Activated CD4-positive, alpha-beta memory T cell treated with anti-CD3 and anti-CD28 coated beads for 36 hours (primary cell): ENCODE results near the gene ABL2. TPM values are rescaled to one million over a fixed set of nuclear protein-coding genes. Genes with fewer than 3 reads are reported as not detected.
"Not testable (repeated sequence)": the region's sequence is repeated elsewhere in the genome, so short reads cannot be mapped to it uniquely, and the experiment has no call there.

Experiments used
- CTCF ChIA-PET: fragments of 350-600 bp; sonication (Branson Sonifier 250); formaldehyde crosslinking; loops from one replicate; lab custom pipeline; 2021; ENCODE audit warnings: antibody characterized with exemption, inconsistent platforms; lab: Charles Lee
- POLR2A ChIA-PET: fragments of 350-600 bp; sonication (Branson Sonifier 250); formaldehyde crosslinking; loops from one replicate; lab custom pipeline; 2021; ENCODE audit warnings: antibody characterized with exemption; lab: Charles Lee
- DNase-seq: peaks from one replicate; pipeline ENCODE4 v3.0.0-alpha.2; 2020
- H3K27ac Mint-ChIP-seq: one replicate; pipeline ENCODE4 v1.8.0; 2021; ENCODE audit warnings: mixed read lengths
- H3K27me3 Mint-ChIP-seq: one replicate; pipeline ENCODE4 v1.8.0; 2021; ENCODE audit warnings: mixed read lengths
- H3K36me3 Mint-ChIP-seq: one replicate; pipeline ENCODE4 v1.8.0; 2021; ENCODE audit warnings: mixed read lengths
- H3K4me1 Mint-ChIP-seq: one replicate; pipeline ENCODE4 v1.8.0; 2021; ENCODE audit warnings: low read depth, mixed read lengths
- H3K4me3 Mint-ChIP-seq: one replicate; pipeline ENCODE4 v1.8.0; 2021; ENCODE audit warnings: mild to moderate bottlenecking, mixed read lengths
- H3K9me3 Mint-ChIP-seq: one replicate; pipeline ENCODE4 v1.8.0; 2021; ENCODE audit warnings: mixed read lengths
- intact Hi-C: fragments of 100-400 bp; cut with micrococcal nuclease; formaldehyde crosslinking; loops from one replicate; pipeline ENCODE4 v1.15.1; 2023
- total RNA-seq, 2 experiments: library from RNA; stranded (reverse); gene quantifications; one replicate each; pipeline ENCODE4 v1.2.3, GENCODE V29; 2021

Gene ABL2
- total RNA-seq = 1 to 10 TPM; 8.8 to 9.1 TPM

DNA sequence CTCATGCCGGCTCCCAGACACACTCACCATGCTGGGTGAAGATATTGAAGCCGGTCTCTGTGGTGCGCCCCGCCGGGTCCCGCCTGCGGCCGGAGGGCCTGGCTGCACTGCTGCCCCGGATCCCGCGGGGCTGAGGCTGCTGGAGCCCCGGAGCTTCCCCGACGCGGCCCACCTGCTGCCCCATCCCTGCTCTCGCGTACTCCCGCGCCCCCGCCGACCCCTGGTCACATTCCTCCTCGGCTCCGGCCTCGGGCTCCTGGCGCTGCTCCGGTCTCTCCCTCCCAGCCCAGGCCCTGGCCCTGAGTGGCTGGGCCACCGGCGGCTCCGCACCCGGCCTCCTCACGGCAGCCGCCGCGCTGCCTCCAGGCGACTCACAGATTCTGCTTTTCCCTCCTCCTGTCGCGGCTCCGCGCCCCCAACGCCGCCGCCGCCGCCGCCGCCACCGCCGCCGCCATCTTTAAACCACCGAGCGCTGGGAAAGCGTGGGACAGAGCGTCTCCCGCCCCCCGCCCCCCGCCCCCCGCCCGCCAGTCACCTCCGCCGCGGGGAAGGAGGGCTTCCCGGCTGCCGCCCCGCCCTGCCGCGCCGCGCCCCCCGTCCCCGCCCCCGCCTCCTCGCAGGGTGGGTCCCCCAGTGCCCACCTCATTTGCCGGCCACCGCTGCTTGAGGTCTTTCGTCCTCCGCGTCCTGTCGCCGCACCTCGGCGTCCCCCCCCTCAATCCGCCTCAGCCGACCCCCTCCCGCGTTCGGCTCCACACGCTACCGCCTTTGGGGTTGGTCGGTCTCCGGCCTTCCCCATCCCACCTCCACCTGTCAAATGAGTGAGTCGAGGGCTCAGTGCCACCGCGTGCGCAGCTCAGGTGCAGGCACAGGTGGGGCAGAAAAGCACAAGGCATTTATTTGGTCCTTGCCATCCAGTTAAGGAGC is at the start of gene ABL2:
TSS of gene ABL2 (minus strand) at position 464 of the 927 bp plus-strand sequence. CDS start at position 184, 280 bp downstream.
- ChIA-PET POLR2A (interaction anchor here (0.7 to 2.1 kb wide), 3 partner anchors 64 to 136 kb away, joined by 3 to 5 read pairs (median 4); partner anchors contain the start of genes AXDND1 and SOAT1), CTCF (interaction anchor here (1.4 kb wide), 1 partner anchor 109 kb away, joined by 4 read pairs; no protein-coding TSS in a partner anchor)
- no peaks in the 10 kb centered on the region for H3K9me3 Mint-ChIP-seq
- intact Hi-C loops = loop anchor here (2.0 kb wide), 2 partner anchors 15 to 195 kb away; no protein-coding TSS in a partner anchor
- no peaks in the 10 kb centered on the region for H3K36me3 Mint-ChIP-seq
- no peaks in the 10 kb centered on the region for H3K27me3 Mint-ChIP-seq
- DNase-seq = peak; percentile 60
- H3K4me3 Mint-ChIP-seq = peak within 1 kb of the TSS; percentile 90
- H3K4me1 Mint-ChIP-seq = peaks cover 34% of the 10 kb centered on the region
- peak within 1 kb of the TSS; percentile 80 for H3K27ac Mint-ChIP-seq

DNA sequence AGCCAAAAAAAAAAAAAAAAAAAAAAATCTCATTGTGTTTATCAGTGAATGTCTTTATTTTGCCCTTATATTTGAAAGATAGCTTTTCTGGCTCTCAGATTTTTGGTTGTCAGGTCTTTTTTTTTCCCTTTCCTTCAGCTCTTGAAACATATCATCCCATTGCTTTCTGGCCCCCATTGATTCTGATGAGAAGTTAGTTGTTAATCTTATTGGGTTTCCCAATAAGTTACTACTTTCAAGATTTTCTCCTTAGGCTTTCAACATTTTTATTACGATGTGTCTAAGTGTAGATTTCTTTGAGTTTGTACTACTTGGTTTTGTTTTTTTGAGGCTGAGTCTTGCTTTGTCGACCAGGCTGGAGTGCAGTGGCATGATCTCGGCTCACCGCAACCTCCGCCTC is 49.4 kb upstream of the ABL2 start:
- Mint-ChIP-seq H3K27ac (no peak overlapping the region), H3K4me1 (no peaks in the 10 kb centered on the region), H3K9me3 (peaks cover 11% of the 10 kb centered on the region), H3K4me3 (no peak overlapping the region), H3K36me3 (peaks cover 1% of the 10 kb centered on the region), H3K27me3 (no peaks in the 10 kb centered on the region)
- CTCF ChIA-PET = no interaction called here
- DNase-seq = no peak
- intact Hi-C loops = no loop called here
- POLR2A ChIA-PET = no interaction called here

DNA sequence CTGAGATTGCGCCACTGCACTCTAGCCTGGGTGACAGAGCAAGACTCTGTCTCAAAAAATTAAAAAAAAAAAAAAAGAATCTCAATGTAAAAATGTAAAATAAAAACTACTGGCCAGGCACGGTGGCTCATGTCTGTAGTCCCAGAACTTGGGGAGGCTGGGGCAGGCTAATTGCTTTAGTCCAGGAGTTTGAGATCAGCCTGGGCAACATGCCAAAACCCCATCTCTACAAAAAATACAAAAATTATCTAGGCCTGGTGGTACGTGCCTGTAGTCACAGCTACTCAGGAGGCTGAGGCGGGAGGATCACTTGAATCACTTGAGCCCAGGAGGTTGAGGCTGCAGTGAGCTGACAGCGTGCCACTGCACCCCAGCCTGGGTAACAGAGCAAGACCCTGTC is 44.9 kb upstream of the ABL2 start:
- not testable (repeated sequence) for H3K9me3 Mint-ChIP-seq

DNA sequence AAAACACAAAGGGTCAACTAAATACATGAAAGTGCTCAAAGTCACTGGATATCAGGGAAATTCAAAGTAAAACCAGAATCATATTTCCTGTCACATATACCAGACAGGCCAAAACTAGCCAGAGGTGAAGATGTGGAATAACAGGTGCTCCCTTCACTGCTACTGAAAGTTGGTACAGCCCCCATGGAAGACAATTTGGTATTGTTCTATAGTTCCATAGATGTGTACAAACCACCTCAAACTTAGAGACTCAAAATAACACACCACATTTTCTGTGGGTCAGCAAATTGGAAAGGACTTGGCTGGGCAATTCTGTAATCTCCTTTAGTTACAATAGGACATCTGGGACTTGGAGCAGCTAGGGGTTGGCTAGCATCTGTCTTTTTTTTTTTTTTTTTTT is 39.6 kb upstream of the ABL2 start:
- CTCF ChIA-PET = no interaction called here
- POLR2A ChIA-PET = no interaction called here
- Mint-ChIP-seq H3K4me3 (no peak overlapping the region), H3K4me1 (no peaks in the 10 kb centered on the region), H3K27me3 (no peaks in the 10 kb centered on the region), H3K36me3 (no peaks in the 10 kb centered on the region), H3K27ac (no peak overlapping the region), H3K9me3 (no peaks in the 10 kb centered on the region)
- intact Hi-C loops = no loop called here
- DNase-seq = no peak

More for the DNA sequence above, 44.9 kb upstream of the ABL2 start:
- intact Hi-C loops, DNase-seq, H3K36me3 Mint-ChIP-seq, H3K4me3 Mint-ChIP-seq, CTCF ChIA-PET, H3K27ac Mint-ChIP-seq, H3K27me3 Mint-ChIP-seq, H3K4me1 Mint-ChIP-seq, POLR2A ChIA-PET: not testable (repeated sequence)

DNA sequence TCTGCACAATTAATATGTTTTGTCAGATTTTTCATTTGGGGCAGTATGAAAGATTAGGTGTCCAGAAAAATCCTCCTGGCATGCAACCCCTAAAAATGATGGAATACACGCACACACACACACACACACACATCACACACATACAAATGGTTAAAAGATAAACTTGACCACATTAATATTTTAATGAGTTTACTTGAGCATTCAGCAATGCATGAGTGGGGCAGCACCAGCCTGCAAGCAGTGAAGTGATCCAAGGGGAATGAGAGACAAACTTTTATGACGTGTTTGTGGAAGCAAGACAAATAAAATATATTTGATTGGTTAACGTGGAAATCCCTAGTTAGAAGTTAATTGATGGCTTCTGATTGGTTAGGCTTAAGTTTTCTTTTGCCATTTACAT is 35.0 kb upstream of the ABL2 start:
- Mint-ChIP-seq H3K9me3 (no peaks in the 10 kb centered on the region), H3K27me3 (no peaks in the 10 kb centered on the region), H3K36me3 (no peaks in the 10 kb centered on the region), H3K27ac (no peak overlapping the region), H3K4me3 (no peak overlapping the region), H3K4me1 (no peaks in the 10 kb centered on the region)
- intact Hi-C loops = no loop called here
- ChIA-PET POLR2A (no interaction called here), CTCF (no interaction called here)
- no peak for DNase-seq

DNA sequence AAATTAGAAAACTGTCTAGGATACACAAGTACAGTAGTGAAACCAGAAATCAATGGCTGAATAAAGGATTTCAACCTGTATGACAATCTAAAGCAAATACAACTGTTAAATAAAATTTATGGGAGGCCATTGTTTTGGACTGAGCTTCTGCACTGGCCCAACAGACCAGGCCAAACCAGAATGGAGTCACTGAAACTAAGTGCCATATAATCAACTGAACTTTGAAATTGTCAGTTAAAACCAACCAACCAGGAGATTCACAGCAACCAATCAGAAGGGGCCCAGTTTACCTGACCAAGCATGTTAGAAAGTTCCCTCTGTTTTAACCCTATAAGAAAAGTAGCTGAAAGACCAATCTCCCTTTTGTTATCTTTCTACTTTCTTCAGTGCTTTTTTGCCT is 33.6 kb upstream of the ABL2 start:
- DNase-seq = no peak
- H3K27ac Mint-ChIP-seq = no peak overlapping the region
- no peaks in the 10 kb centered on the region for H3K9me3 Mint-ChIP-seq
- ChIA-PET CTCF (no interaction called here), POLR2A (no interaction called here)
- H3K27me3 Mint-ChIP-seq = no peaks in the 10 kb centered on the region
- no peaks in the 10 kb centered on the region for H3K36me3 Mint-ChIP-seq
- intact Hi-C loops = no loop called here
- H3K4me3 Mint-ChIP-seq = no peak overlapping the region
- no peaks in the 10 kb centered on the region for H3K4me1 Mint-ChIP-seq

DNA sequence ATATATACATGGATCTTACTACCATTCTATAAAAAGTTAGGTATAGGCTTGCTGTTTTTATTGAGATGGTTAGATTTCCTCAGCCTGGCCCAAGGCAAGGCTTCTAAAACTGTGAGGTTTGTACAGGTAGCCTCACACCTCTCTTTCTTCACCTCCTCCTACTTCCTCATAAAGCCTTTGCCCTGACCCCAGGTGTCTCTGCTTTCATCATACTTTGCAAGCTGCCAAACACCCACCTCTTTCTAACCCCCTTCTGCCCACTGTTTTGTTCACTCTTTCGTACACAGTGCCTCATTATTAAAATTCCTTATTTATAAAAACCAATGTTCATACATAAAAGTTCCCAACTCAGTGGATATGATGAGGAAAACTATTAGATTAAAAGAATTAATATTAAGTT is 32.7 kb upstream of the ABL2 start:
- CTCF ChIA-PET = no interaction called here
- no peaks in the 10 kb centered on the region for H3K36me3 Mint-ChIP-seq
- POLR2A ChIA-PET = no interaction called here

DNA sequence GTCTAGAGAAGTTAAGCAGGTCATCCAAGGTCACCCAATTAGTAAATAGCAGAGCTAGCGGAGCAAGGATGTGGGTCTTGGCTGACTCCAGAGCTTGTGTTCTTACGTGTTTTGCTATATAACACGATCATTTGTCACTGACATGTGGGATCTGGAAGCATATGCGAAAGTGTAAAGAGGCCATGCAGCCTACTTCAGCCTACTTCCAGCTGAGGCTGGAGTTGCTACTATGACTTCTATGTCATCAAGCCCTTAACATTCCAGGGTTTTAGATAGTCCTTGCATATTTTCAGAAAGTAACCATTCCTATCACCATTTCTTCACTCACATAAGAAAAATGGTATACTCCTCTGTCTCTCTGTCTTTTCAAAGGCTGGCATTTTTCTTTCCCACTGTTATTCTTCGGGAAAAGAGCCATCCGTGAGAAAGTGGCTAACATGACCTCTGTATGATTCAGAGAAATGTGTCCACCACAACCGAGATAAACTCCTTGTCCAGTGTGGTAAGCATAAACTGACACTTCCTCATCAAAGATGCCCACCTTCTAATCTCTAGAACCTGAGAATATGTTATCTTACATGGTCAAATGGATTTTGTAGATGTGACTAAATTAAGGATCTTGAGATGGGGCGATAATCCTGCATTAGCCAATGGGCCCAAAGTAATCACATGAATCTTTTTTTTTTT is 24.0 kb upstream of the ABL2 start:
- ChIA-PET POLR2A (no interaction called here), CTCF (interaction anchor here (1.3 to 2.4 kb wide), 2 partner anchors 104 to 115 kb away, joined by 3 to 19 read pairs; no protein-coding TSS in a partner anchor)
- Mint-ChIP-seq H3K27ac (no peak overlapping the region), H3K4me3 (no peak overlapping the region), H3K27me3 (no peaks in the 10 kb centered on the region), H3K36me3 (no peaks in the 10 kb centered on the region), H3K4me1 (no peaks in the 10 kb centered on the region), H3K9me3 (no peaks in the 10 kb centered on the region)
- no peak for DNase-seq
- intact Hi-C loops = no loop called here

More for the DNA sequence above, 32.7 kb upstream of the ABL2 start:
- Mint-ChIP-seq H3K4me1 (no peaks in the 10 kb centered on the region), H3K27ac (no peak overlapping the region), H3K27me3 (no peaks in the 10 kb centered on the region), H3K9me3 (no peaks in the 10 kb centered on the region), H3K4me3 (no peak overlapping the region)
- intact Hi-C loops = no loop called here
- DNase-seq = no peak

DNA sequence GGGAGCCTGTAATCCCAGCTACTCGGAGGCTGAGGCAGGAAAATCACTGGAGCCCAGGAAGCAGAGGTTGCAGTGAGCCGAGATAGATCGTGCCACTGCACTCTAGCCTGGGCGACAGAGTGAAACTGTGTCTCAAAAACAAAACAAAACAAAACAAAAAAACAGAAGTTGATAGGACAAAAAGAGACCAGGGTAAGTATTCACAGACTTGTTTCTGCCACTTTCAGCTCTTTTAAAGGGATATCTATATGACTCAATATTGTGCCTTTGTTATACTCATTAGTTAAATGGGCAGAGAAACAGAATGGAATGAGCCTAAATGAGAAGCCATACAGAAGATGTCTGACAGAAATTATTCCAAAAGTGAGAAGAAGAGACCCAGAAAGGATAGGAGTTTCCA is 23.1 kb upstream of the ABL2 start:
- CTCF ChIA-PET = interaction anchor here (0.6 to 2.4 kb wide), 7 partner anchors 41 to 562 kb away, joined by 3 to 19 read pairs (median 4); partner anchors contain the start of genes AXDND1 and SOAT1
- DNase-seq = no peak
- Mint-ChIP-seq H3K27ac (no peak overlapping the region), H3K4me3 (no peak overlapping the region), H3K9me3 (no peaks in the 10 kb centered on the region), H3K27me3 (no peaks in the 10 kb centered on the region), H3K36me3 (no peaks in the 10 kb centered on the region), H3K4me1 (no peaks in the 10 kb centered on the region)
- intact Hi-C loops = no loop called here
- POLR2A ChIA-PET = no interaction called here

DNA sequence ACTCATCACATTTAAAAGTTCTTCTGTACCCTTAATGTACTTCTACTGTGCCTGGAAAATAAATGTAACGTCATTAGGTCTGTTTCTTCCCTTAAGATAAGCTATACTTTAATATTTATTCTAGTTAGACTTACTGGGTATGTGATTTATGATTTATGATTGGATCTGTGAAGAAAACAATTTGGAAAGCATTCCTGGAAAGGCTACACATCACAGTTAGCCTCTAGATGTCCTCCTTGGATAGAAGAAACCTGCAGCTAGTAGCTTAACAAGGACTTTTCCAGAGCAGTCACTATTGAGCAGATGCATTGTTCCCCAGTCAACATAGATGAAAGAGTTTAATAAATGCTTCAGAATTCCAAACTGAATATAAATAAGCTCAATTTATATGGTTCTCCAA is 22.2 kb upstream of the ABL2 start:
- Mint-ChIP-seq H3K36me3 (no peaks in the 10 kb centered on the region), H3K27me3 (no peaks in the 10 kb centered on the region)
- CTCF ChIA-PET = interaction anchor here (0.6 to 2.4 kb wide), 10 partner anchors 14 to 563 kb away, joined by 3 to 19 read pairs (median 4); partner anchors contain the start of genes AXDND1 and SOAT1

DNA sequence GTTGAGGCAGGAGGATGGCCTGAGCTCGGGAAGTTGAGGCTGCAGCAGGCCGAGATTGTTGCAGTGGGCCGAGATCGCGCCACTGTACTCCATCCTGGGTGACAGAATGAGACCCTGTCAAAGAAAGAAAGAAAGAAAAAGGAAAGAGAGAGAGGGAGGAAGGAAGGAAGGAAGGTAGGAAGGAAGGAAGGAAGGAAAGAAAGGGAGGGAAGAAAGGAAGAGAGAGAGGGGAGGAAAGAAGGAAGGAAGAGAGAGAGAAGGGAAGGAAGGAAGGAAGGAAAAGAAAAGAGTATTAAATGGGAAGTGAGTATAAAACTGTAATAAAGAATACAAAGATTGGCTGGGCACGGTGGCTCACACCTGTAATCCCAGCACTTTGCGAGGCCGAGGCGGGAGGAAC is 18.4 kb upstream of the ABL2 start:
- ChIA-PET POLR2A (no interaction called here), CTCF (interaction anchor here (0.7 kb wide), 1 partner anchor 474 kb away, joined by 4 read pairs; no protein-coding TSS in a partner anchor)
- no peaks in the 10 kb centered on the region for H3K4me1 Mint-ChIP-seq
- no peaks in the 10 kb centered on the region for H3K27me3 Mint-ChIP-seq
- H3K9me3 Mint-ChIP-seq = no peaks in the 10 kb centered on the region
- H3K36me3 Mint-ChIP-seq = no peaks in the 10 kb centered on the region
- DNase-seq = no peak
- no peak overlapping the region for H3K27ac Mint-ChIP-seq
- intact Hi-C loops = no loop called here
- H3K4me3 Mint-ChIP-seq = no peak overlapping the region

More for the DNA sequence above, 22.2 kb upstream of the ABL2 start:
- POLR2A ChIA-PET = no interaction called here
- Mint-ChIP-seq H3K9me3 (no peaks in the 10 kb centered on the region), H3K27ac (no peak overlapping the region), H3K4me3 (no peak overlapping the region), H3K4me1 (no peaks in the 10 kb centered on the region)
- no peak for DNase-seq
- intact Hi-C loops = loop anchor here (1.0 kb wide), 1 partner anchor 118 kb away; no protein-coding TSS in a partner anchor

DNA sequence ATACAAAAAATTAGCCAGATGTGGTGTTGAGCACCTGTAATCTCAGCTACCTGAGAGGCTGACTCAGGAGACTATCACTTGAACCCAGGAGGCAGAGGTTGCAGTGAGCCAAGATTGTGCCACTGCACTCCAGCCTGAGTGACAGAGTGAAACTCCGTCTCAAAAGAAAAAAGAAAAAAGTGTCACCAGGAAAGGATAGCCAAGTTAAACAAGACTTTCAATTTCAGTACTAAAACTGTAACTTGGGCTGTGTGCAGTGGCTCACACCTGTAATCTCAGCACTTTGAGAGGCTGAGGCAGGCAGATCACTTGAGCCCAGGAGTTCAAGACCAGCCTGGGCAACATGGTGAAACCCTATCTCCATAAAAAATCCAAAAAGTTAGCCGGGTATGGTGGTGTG is 15.9 kb upstream of the ABL2 start:
- H3K9me3 Mint-ChIP-seq, intact Hi-C loops, POLR2A ChIA-PET, CTCF ChIA-PET, DNase-seq, H3K27ac Mint-ChIP-seq, H3K4me1 Mint-ChIP-seq, H3K4me3 Mint-ChIP-seq, H3K27me3 Mint-ChIP-seq, H3K36me3 Mint-ChIP-seq: not testable (repeated sequence)
